Peyer's patch (tissue), 4 donors: ENCODE measurements around the gene SCGB2A2. TPM values are rescaled to one million over a fixed set of nuclear protein-coding genes. Genes with fewer than 3 reads are reported as not detected.

Experiments
- total RNA-seq, 4 donors: library from RNA; depleted of rRNA; stranded (reverse); fragments of >200 nt; gene quantifications; one replicate each; pipeline ENCODE4 v1.1.0, GENCODE V29; 2016

SCGB2A2 gene
- total RNA-seq, 4 donors from 2014 or later = not detected

Other genes starting within 250 kb of the SCGB2A2 start
- 100 to 1,000 TPM in 1 of 4 donors, 10 to 100 TPM in 3; 21.4 to 120 (median 31.4) TPM for gene INCENP, start 146.1 kb upstream of the SCGB2A2 start, total RNA-seq
- not detected for gene SCGB1D1, start 79.9 kb upstream of the SCGB2A2 start, total RNA-seq
- 1 to 10 TPM in 1 of 4 donors, not detected in 3; 4.4 TPM for gene SCGB2A1, start 61.5 kb upstream of the SCGB2A2 start, total RNA-seq
- not detected for gene SCGB1D2, start 27.9 kb upstream of the SCGB2A2 start, total RNA-seq
- gene SCGB1D4, start 28.9 kb downstream of the SCGB2A2 start, total RNA-seq = not detected
- gene ASRGL1, start 67.3 kb downstream of the SCGB2A2 start, total RNA-seq = 10 to 100 TPM; 26.0 to 57.8 (median 29.8) TPM
- gene SCGB1A1, start 148.9 kb downstream of the SCGB2A2 start, total RNA-seq = not detected